Measurements from ENCODE around the gene LIN52. TPM values are rescaled to one million over a fixed set of nuclear protein-coding genes. Genes with fewer than 3 reads are reported as not detected.

LIN52 gene
- total and polyA plus RNA-seq, 2 of the 8 experiments (the other 6 are each of a cell fraction or from before 2014, with no cell fraction given): 6.8 to 11.6 TPM

DNA sequence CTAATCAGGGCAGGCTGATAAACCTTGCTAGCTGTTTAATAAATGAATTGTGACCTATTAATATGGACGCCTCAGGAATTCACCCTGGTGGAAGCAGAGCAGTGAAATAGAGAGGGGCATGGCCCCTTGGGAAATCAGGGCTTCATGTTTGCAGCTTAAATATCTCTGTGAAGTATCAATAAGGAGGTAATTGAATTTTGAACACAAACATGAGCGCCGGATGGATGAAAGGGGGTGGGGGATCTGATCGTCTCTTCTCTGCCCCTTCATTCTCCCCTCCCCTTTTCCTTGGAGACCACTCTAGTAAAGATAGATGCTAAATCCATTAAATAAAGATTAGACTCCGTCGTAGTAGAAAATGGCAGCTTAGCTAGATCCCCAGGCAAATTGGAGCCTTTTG lies 70.5 kb downstream of the LIN52 start:
- DNase-seq (ENCODE audit: low read depth in 1 of 2, low spot score in 2 of 2) (no peak), FAIRE-seq (no peak)
- Histone ChIP-seq H3K4ac (replicated peaks; ENCODE audit: insufficient read length, low read depth, low read length) (no peak overlapping the region), H3K14ac (ENCODE audit: insufficient read length) (no peak overlapping the region), H4K91ac (replicated peaks; ENCODE audit: insufficient read length, low read length) (no peak overlapping the region), H2BK5ac (ENCODE audit: low read depth, low read length) (no peak overlapping the region), H3K79me1 (ENCODE audit: low read depth, low read length) (no peaks in the 10 kb centered on the region), H3K4me2 (ENCODE audit: insufficient read depth in 1 of 2, low read depth in 2 of 2, low read length in 2 of 2) (no peak overlapping the region), H3K36me3 (ENCODE audit: control insufficient read depth in 2 of 4, insufficient read depth in 4 of 4, low read length in 3 of 4) (no peaks in the 10 kb centered on the region), H3K4me3 (ENCODE audit: extremely low read depth in 1 of 4, insufficient read depth in 2 of 4, low read depth in 3 of 4, low read length in 4 of 4) (no peak overlapping the region), H3K56ac (replicated peaks; ENCODE audit: insufficient read length, low read depth, low read length) (no peak overlapping the region), H3K9me3 (ENCODE audit: insufficient read depth in 2 of 2, low read depth in 1 of 2, low read length in 1 of 2) (no peaks in the 10 kb centered on the region), H2AK5ac (ENCODE audit: low read depth, low read length) (no peak overlapping the region), H3K79me2 (ENCODE audit: control insufficient read depth in 1 of 2, insufficient read depth in 2 of 2, low read length in 2 of 2) (no peaks in the 10 kb centered on the region), H4K20me1 (replicated peaks in 1 of 2; ENCODE audit: control insufficient read depth in 1 of 2, insufficient read depth in 2 of 2, low read length in 2 of 2) (no peaks in the 10 kb centered on the region), H3K18ac (ENCODE audit: extremely low read depth, low read length) (no peak overlapping the region), H2BK12ac (ENCODE audit: low read depth, low read length) (no peak overlapping the region), H3K27ac (ENCODE audit: low read depth, low read length) (no peak overlapping the region), H4K8ac (ENCODE audit: extremely low read depth, insufficient read depth, low read length) (no peak overlapping the region), H3K23me2 (ENCODE audit: low read depth, low read length) (no peaks in the 10 kb centered on the region), H4K5ac (ENCODE audit: insufficient read length, low read depth, low read length) (no peak overlapping the region), H2AFZ (ENCODE audit: low read length) (no peak overlapping the region), H3K9ac (replicated peaks in 1 of 4; ENCODE audit: extremely low read depth in 1 of 4, low read depth in 3 of 4, low read length in 3 of 4) (no peak overlapping the region), H3K23ac (ENCODE audit: insufficient read length) (no peak overlapping the region), H2BK120ac (replicated peaks; ENCODE audit: low read depth, low read length) (no peak overlapping the region), H3K27me3 (replicated peaks in 1 of 4; ENCODE audit: control insufficient read depth in 3 of 4, extremely low read depth in 1 of 4, insufficient read depth in 3 of 4, low read length in 3 of 4) (peaks cover 0 to 1% (median 0%) of the 10 kb centered on the region in 4 experiments; a peak in 1 of 7 replicates), H2BK20ac (ENCODE audit: low read length) (no peak overlapping the region), H2BK15ac (ENCODE audit: low read length) (no peak overlapping the region), H3K4me1 (replicated peaks in 1 of 4; ENCODE audit: control insufficient read depth in 3 of 4, insufficient read depth in 4 of 4, low read length in 3 of 4) (peaks cover 0 to 2% (median 0%) of the 10 kb centered on the region in 4 experiments; a peak in 1 of 7 replicates)
- ChIA-PET POLR2A (ENCODE audit: partially characterized antibody) (interaction anchor here (1.8 kb wide), 1 partner anchor 11 kb away, joined by 7 read pairs; no protein-coding TSS in a partner anchor), CTCF (ENCODE audit: partially characterized antibody) (interaction anchor here (0.8 to 2.2 kb wide), 5 partner anchors 8 to 35 kb away, joined by 3 to 6 read pairs (median 4); no protein-coding TSS in a partner anchor)
- TF ChIP-seq HDAC2 (IDR thresholded peaks at IDR 0.05; ENCODE audit: borderline replicate concordance in 1 of 2, low read depth in 2 of 2, low read length in 2 of 2) (no peak), RXRA (IDR thresholded peaks at IDR 0.05; ENCODE audit: insufficient read depth, low read depth, low read length) (no peak), EZH2 (IDR thresholded peaks at IDR 0.05; ENCODE audit: low read depth, low read length, severe bottlenecking) (no peak), KDM4A (IDR thresholded peaks at IDR 0.05; ENCODE audit: low read depth, low read length, severe bottlenecking) (no peak), GABPA (IDR thresholded peaks at IDR 0.05; ENCODE audit: borderline replicate concordance, insufficient read depth, low read length) (no peak), ASH2L (IDR thresholded peaks at IDR 0.05; ENCODE audit: low read length) (no peak), CEBPB (IDR thresholded peaks at IDR 0.05; ENCODE audit: low read depth, low read length) (no peak), BCL11A (IDR thresholded peaks at IDR 0.05; ENCODE audit: low read depth in 2 of 2, low read length in 2 of 2) (no peak), YY1 (IDR thresholded peaks at IDR 0.05; ENCODE audit: low read depth, low read length) (no peak)
- WGBS, 2 experiments (ENCODE audit: extremely low coverage in 1 of 2, insufficient coverage in 1 of 2, insufficient read length in 1 of 2, insufficient replicate concordance in 2 of 2, low coverage in 1 of 2, low lambda C conversion rate in 2 of 2, missing lambda C conversion rate in 1 of 2): 85% methylated on average over 6 of the region's 6 CpGs; no CpG with 5 or more reads in 1 of the 2 experiments

Data from H1 (cell line).